ENCODE data around the gene CDH26.
A peak's percentile ranks its signal among the peaks of the same experiment; 100 is the strongest.

The CDH26 gene

DNA sequence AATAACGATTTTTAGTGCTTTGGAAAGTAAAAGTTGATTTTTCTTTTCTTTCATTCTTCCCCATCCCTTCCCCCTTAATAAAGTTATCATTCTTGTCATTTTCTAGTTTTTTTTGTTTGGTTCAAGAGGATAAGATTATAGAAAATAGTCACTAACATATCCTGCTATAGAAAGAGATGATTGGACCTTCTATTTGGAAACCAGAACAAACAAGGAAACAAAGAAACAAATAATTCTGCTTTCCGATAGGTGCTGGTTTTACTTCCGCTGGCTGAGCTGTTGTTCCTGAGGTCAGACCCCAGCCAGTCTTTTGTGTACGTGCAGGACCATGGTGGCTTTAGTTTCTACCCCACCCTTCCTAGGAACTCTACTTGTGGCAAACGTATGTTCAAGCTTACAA is at the start of gene CDH26:
Gene CDH26 (plus strand): TSS at position 301 of the 400 bp plus-strand sequence. CDS start 304 bp downstream, outside the sequence.
- no peak within 1 kb of the TSS for H3K27ac ChIP-seq (ENCODE audit: low read length)
- H3K36me3 ChIP-seq (ENCODE audit: control insufficient read depth in 1 of 2, insufficient read depth in 2 of 2, low read length in 2 of 2): no peaks in the 10 kb centered on the region
- no peak within 1 kb of the TSS for H3K4me3 ChIP-seq (ENCODE audit: low read depth in 1 of 2, low read length in 2 of 2)
- no peaks in the 10 kb centered on the region for H3K9me3 ChIP-seq (ENCODE audit: control insufficient read depth in 1 of 2, low read length in 2 of 2)
- no peaks in the 10 kb centered on the region for H3K27me3 ChIP-seq (ENCODE audit: low read depth, low read length)
- H3K4me1 ChIP-seq (ENCODE audit: control insufficient read depth in 1 of 2, insufficient read depth in 2 of 2, low read length in 2 of 2): no peaks in the 10 kb centered on the region

- Histone ChIP-seq H3K27me3 (ENCODE audit: low read depth, low read length) (no peaks in the 10 kb centered on the region), H3K4me1 (ENCODE audit: control insufficient read depth in 1 of 2, insufficient read depth in 2 of 2, low read length in 2 of 2) (no peaks in the 10 kb centered on the region), H3K36me3 (ENCODE audit: control insufficient read depth in 1 of 2, insufficient read depth in 2 of 2, low read length in 2 of 2) (no peaks in the 10 kb centered on the region), H3K9me3 (ENCODE audit: control insufficient read depth in 1 of 2, low read length in 2 of 2) (no peaks in the 10 kb centered on the region), H3K27ac (ENCODE audit: low read length) (no peak overlapping the region), H3K4me3 (ENCODE audit: low read depth in 1 of 2, low read length in 2 of 2) (no peak overlapping the region)
Measured at GRCh38 chr20:59908855-59909254, 49.4 kb upstream of the CDH26 start.

DNA sequence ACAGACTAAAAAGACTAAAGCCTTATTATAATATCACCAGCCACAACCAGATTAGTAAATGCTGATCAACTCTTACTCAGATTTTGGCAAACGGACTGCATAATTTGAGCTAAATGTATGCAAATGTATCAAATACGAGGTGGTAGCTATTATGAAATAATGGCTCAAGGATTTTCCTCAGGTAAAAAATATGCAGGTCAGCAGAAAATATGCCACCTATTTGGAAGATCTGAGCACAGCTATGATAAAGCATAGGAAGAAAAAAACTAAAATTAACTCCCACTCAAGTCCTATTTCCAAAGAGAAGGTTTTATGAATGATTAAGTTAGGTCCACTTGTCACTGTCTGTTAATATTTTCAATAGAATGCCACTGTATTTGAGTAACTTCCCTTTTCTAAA is 47.2 kb upstream of the CDH26 start:
- Histone ChIP-seq H3K4me3 (ENCODE audit: low read depth in 1 of 2, low read length in 2 of 2) (no peak overlapping the region), H3K27ac (ENCODE audit: low read length) (no peak overlapping the region), H3K9me3 (ENCODE audit: control insufficient read depth in 1 of 2, low read length in 2 of 2) (no peaks in the 10 kb centered on the region), H3K4me1 (ENCODE audit: control insufficient read depth in 1 of 2, insufficient read depth in 2 of 2, low read length in 2 of 2) (no peaks in the 10 kb centered on the region), H3K27me3 (ENCODE audit: low read depth, low read length) (no peaks in the 10 kb centered on the region), H3K36me3 (ENCODE audit: control insufficient read depth in 1 of 2, insufficient read depth in 2 of 2, low read length in 2 of 2) (no peaks in the 10 kb centered on the region)

DNA sequence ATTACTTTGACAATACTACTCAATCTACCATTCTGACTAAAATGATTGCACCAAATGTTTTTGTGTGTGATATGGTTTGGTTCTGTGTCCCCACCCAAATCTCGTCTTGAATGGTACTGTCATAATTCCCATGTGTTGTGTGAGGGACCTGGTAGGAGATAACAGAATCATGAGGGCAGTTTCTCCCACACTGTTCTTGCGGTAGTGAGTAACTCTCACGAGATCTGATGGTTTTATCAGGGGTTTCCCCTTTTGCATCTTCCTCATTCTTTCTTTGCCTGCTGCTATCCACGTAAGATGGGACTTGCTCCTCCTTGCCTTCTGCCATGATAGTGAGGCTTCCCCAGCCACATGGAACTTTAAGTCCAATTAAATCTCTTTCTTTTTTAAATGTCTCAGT is 45.6 kb upstream of the CDH26 start:
- H3K27ac ChIP-seq (ENCODE audit: low read length): no peak overlapping the region
- no peaks in the 10 kb centered on the region for H3K4me1 ChIP-seq (ENCODE audit: control insufficient read depth in 1 of 2, insufficient read depth in 2 of 2, low read length in 2 of 2)
- H3K27me3 ChIP-seq (ENCODE audit: low read depth, low read length): no peaks in the 10 kb centered on the region
- no peaks in the 10 kb centered on the region for H3K36me3 ChIP-seq (ENCODE audit: control insufficient read depth in 1 of 2, insufficient read depth in 2 of 2, low read length in 2 of 2)
- H3K9me3 ChIP-seq (ENCODE audit: control insufficient read depth in 1 of 2, low read length in 2 of 2): no peaks in the 10 kb centered on the region
- no peak overlapping the region for H3K4me3 ChIP-seq (ENCODE audit: low read depth in 1 of 2, low read length in 2 of 2)

- no peak overlapping the region for H3K27ac ChIP-seq (ENCODE audit: low read length)
- no peaks in the 10 kb centered on the region for H3K4me1 ChIP-seq (ENCODE audit: control insufficient read depth in 1 of 2, insufficient read depth in 2 of 2, low read length in 2 of 2)
- no peaks in the 10 kb centered on the region for H3K36me3 ChIP-seq (ENCODE audit: control insufficient read depth in 1 of 2, insufficient read depth in 2 of 2, low read length in 2 of 2)
- H3K4me3 ChIP-seq (ENCODE audit: low read depth in 1 of 2, low read length in 2 of 2): no peak overlapping the region
- H3K9me3 ChIP-seq (ENCODE audit: control insufficient read depth in 1 of 2, low read length in 2 of 2): no peaks in the 10 kb centered on the region
- no peaks in the 10 kb centered on the region for H3K27me3 ChIP-seq (ENCODE audit: low read depth, low read length)
Measured at GRCh38 chr20:59920944-59921343, 37.3 kb upstream of the CDH26 start.

- Histone ChIP-seq H3K9me3 (ENCODE audit: control insufficient read depth in 1 of 2, low read length in 2 of 2) (no peaks in the 10 kb centered on the region), H3K27me3 (ENCODE audit: low read depth, low read length) (no peaks in the 10 kb centered on the region), H3K27ac (ENCODE audit: low read length) (no peak overlapping the region), H3K4me3 (ENCODE audit: low read depth in 1 of 2, low read length in 2 of 2) (no peak overlapping the region), H3K36me3 (ENCODE audit: control insufficient read depth in 1 of 2, insufficient read depth in 2 of 2, low read length in 2 of 2) (no peaks in the 10 kb centered on the region), H3K4me1 (ENCODE audit: control insufficient read depth in 1 of 2, insufficient read depth in 2 of 2, low read length in 2 of 2) (no peaks in the 10 kb centered on the region)
Measured at GRCh38 chr20:59923514-59923913, 34.7 kb upstream of the CDH26 start.

- Histone ChIP-seq H3K4me1 (ENCODE audit: control insufficient read depth in 1 of 2, insufficient read depth in 2 of 2, low read length in 2 of 2) (no peaks in the 10 kb centered on the region), H3K27ac (ENCODE audit: low read length) (no peak overlapping the region), H3K9me3 (ENCODE audit: control insufficient read depth in 1 of 2, low read length in 2 of 2) (no peaks in the 10 kb centered on the region), H3K27me3 (ENCODE audit: low read depth, low read length) (no peaks in the 10 kb centered on the region), H3K36me3 (ENCODE audit: control insufficient read depth in 1 of 2, insufficient read depth in 2 of 2, low read length in 2 of 2) (no peaks in the 10 kb centered on the region), H3K4me3 (ENCODE audit: low read depth in 1 of 2, low read length in 2 of 2) (no peak overlapping the region)
Measured at GRCh38 chr20:59925359-59925758, 32.9 kb upstream of the CDH26 start.

DNA sequence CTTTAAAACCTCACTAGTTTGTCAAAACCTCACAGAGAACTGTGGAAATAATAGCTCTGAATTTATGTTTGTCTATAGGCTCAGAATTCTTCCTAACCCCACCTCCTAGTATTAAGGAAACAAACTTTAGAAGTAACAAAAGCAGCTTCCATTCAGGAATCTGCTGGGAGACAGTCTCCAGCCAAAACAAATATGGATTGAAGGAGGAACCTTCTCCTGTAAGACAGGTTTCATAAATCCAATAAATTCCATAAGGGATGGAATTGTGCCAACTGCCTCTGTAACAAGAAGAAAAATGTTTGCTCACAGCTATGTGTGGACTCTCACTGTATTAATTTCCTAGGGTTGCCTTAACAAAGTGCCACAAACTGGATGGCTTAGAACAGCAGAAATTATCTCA is 32.3 kb upstream of the CDH26 start:
- Histone ChIP-seq H3K4me3 (ENCODE audit: low read depth in 1 of 2, low read length in 2 of 2) (no peak overlapping the region), H3K36me3 (ENCODE audit: control insufficient read depth in 1 of 2, insufficient read depth in 2 of 2, low read length in 2 of 2) (no peaks in the 10 kb centered on the region), H3K27me3 (ENCODE audit: low read depth, low read length) (no peaks in the 10 kb centered on the region), H3K9me3 (ENCODE audit: control insufficient read depth in 1 of 2, low read length in 2 of 2) (no peaks in the 10 kb centered on the region), H3K4me1 (ENCODE audit: control insufficient read depth in 1 of 2, insufficient read depth in 2 of 2, low read length in 2 of 2) (no peaks in the 10 kb centered on the region), H3K27ac (ENCODE audit: low read length) (no peak overlapping the region)

DNA sequence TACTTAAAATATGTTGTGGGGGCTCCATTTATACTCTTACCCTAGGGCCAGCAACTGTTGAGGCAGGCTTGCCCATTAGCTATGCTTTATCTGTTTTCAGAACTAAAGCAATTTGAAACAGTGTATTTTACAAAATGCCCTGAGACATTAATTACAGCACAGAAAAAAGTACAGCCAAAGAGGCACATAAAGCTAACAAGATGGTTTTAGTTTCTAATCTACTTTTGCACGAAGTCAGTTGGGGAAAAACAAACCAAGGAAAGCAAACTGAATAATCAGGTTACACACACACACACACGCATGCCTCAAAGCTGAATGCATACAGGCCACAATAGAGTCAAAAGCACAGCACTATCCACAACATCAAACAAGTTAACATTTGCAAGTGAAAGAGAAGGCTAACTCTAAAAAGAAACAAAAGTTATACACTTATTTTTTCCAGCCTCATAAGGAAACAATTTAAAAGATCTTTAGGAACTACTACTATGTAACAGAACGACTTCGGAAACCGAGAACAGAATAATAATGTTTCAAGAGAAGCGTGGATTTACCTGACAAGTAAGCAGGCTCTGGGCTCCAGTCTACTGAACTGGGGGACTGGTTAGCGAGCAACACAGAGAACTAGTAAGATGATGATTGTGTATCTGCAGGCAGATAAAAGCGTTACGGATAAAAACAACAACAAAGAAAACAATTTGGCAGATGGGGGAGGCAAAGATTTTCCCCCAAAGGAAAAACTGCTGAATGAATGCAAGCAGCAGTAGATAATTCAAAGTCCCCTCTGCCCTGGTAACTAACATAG is 26.5 kb upstream of the CDH26 start:
- Histone ChIP-seq H3K27ac (ENCODE audit: low read length) (no peak overlapping the region), H3K4me3 (ENCODE audit: low read depth in 1 of 2, low read length in 2 of 2) (no peak overlapping the region), H3K36me3 (ENCODE audit: control insufficient read depth in 1 of 2, insufficient read depth in 2 of 2, low read length in 2 of 2) (no peaks in the 10 kb centered on the region), H3K4me1 (ENCODE audit: control insufficient read depth in 1 of 2, insufficient read depth in 2 of 2, low read length in 2 of 2) (peaks cover 0 to 7% of the 10 kb centered on the region in 2 donors), H3K9me3 (ENCODE audit: control insufficient read depth in 1 of 2, low read length in 2 of 2) (no peaks in the 10 kb centered on the region), H3K27me3 (ENCODE audit: low read depth, low read length) (no peaks in the 10 kb centered on the region)

- peak overlapping the region in 1 of 2 donors; percentile 86 for H3K4me3 ChIP-seq (ENCODE audit: low read depth in 1 of 2, low read length in 2 of 2)
- no peaks in the 10 kb centered on the region for H3K9me3 ChIP-seq (ENCODE audit: control insufficient read depth in 1 of 2, low read length in 2 of 2)
- H3K4me1 ChIP-seq (ENCODE audit: control insufficient read depth in 1 of 2, insufficient read depth in 2 of 2, low read length in 2 of 2): peaks cover 7 to 11% of the 10 kb centered on the region in 2 donors
- no peaks in the 10 kb centered on the region for H3K36me3 ChIP-seq (ENCODE audit: control insufficient read depth in 1 of 2, insufficient read depth in 2 of 2, low read length in 2 of 2)
- H3K27me3 ChIP-seq (ENCODE audit: low read depth, low read length): no peaks in the 10 kb centered on the region
- no peak overlapping the region for H3K27ac ChIP-seq (ENCODE audit: low read length)
Measured at GRCh38 chr20:59932616-59933295, 25.5 kb upstream of the CDH26 start.

GRCh38 chr20:59933296-59933848 is 24.9 kb upstream of the CDH26 start, which contains the start of gene SYCP2:
SYCP2 (minus strand) TSS chr20:59933637; CDS start chr20:59922413, 11,224 bp downstream.
- peak within 1 kb of the TSS; percentile 63 to 86 for H3K4me3 ChIP-seq (ENCODE audit: low read depth in 1 of 2, low read length in 2 of 2)
- H3K9me3 ChIP-seq (ENCODE audit: control insufficient read depth in 1 of 2, low read length in 2 of 2): no peaks in the 10 kb centered on the region
- no peaks in the 10 kb centered on the region for H3K36me3 ChIP-seq (ENCODE audit: control insufficient read depth in 1 of 2, insufficient read depth in 2 of 2, low read length in 2 of 2)
- H3K27me3 ChIP-seq (ENCODE audit: low read depth, low read length): no peaks in the 10 kb centered on the region
- H3K4me1 ChIP-seq (ENCODE audit: control insufficient read depth in 1 of 2, insufficient read depth in 2 of 2, low read length in 2 of 2): peaks cover 10 to 17% of the 10 kb centered on the region in 2 donors
- no peak within 1 kb of the TSS for H3K27ac ChIP-seq (ENCODE audit: low read length)

Measured in muscle layer of duodenum (tissue), 2 donors.